Colonic mucosa (tissue), 4 donors: ENCODE results near the gene ARSI. TPM values are rescaled to one million over a fixed set of nuclear protein-coding genes. Genes with fewer than 3 reads are reported as not detected.
A peak's percentile ranks its signal among the peaks of the same experiment; 100 is the strongest.

Source experiments
- DNase-seq: peaks from one replicate; pipeline ENCODE4 v3.0.0-alpha.2; 2020
- H3K27ac ChIP-seq: fragments of 200-600 bp; one replicate; pipeline ENCODE4 v1.8.0; 2021
- H3K27me3 ChIP-seq: fragments of 200-600 bp; one replicate; pipeline ENCODE4 v1.8.0; 2021
- H3K36me3 ChIP-seq: fragments of 200-600 bp; one replicate; pipeline ENCODE4 v1.8.0; 2021
- H3K4me1 ChIP-seq: fragments of 200-600 bp; one replicate; pipeline ENCODE4 v1.8.0; 2021; ENCODE audit warnings: mild to moderate bottlenecking
- H3K4me3 ChIP-seq: fragments of 200-600 bp; one replicate; pipeline ENCODE4 v1.8.0; 2021
- H3K9ac ChIP-seq, 2 donors: one replicate each; pipeline ENCODE4 v1.7.0; 2013; ENCODE audit warnings: control low read depth in 2 of 2, low read depth in 2 of 2, low read length in 2 of 2
- H3K9me3 ChIP-seq: fragments of 200-600 bp; one replicate; pipeline ENCODE4 v1.8.0; 2021
- intact Hi-C: fragments of 100-400 bp; cut with DNase I; formaldehyde crosslinking; loops from one replicate; pipeline ENCODE4 v1.14.1; 2022
- total RNA-seq, 2 donors: library from RNA; stranded (reverse); fragmentation: NEBNext Ultra II Directional in 1 of 2; extraction: Animal tissue kit (Norgen Biotek cat#: 25700) in 1 of 2; gene quantifications; one replicate each; pipeline ENCODE4 v1.2.1, GENCODE V29; 2021
- TF ChIP-seq, protein P1 (sequence below): fragments of 200-600 bp; IDR thresholded peaks from one replicate; pipeline ENCODE4 v1.8.0; 2022; ENCODE audit warnings: antibody characterized with exemption, mild to moderate bottlenecking
- donor health status: healthy.
- donor health status: DM: no; HTN: no; CAD: no.
- donor health status: DM: no; HTN: no; CAD: no.

Gene ARSI
- total RNA-seq, 2 donors from 2014 or later = 0.17 to 0.69 TPM

DNA sequence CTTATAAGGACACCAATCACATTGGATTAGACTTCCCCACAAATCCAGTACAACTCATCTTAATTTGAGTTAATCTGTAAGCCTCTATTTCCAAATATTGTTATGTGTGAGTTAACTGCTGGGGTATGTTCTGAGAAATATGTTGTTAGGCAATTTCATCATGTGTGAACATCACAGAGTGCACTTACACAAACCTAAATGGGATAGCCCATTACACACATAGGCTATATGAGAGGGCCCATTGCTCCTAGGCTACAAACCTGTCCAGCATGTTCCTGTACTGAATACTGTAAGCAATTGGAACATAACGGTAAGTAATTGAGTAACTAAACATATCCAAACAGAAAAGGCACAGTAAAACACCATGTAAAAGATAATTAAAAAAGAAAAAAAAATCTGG is 19.1 kb upstream of the ARSI start:
- Histone ChIP-seq H3K9ac (no peak overlapping the region), H3K36me3 (no peaks in the 10 kb centered on the region), H3K9me3 (no peaks in the 10 kb centered on the region), H3K4me1 (no peaks in the 10 kb centered on the region), H3K27ac (no peak overlapping the region), H3K27me3 (no peaks in the 10 kb centered on the region), H3K4me3 (no peak overlapping the region)
- TF ChIP-seq, protein P1, sequence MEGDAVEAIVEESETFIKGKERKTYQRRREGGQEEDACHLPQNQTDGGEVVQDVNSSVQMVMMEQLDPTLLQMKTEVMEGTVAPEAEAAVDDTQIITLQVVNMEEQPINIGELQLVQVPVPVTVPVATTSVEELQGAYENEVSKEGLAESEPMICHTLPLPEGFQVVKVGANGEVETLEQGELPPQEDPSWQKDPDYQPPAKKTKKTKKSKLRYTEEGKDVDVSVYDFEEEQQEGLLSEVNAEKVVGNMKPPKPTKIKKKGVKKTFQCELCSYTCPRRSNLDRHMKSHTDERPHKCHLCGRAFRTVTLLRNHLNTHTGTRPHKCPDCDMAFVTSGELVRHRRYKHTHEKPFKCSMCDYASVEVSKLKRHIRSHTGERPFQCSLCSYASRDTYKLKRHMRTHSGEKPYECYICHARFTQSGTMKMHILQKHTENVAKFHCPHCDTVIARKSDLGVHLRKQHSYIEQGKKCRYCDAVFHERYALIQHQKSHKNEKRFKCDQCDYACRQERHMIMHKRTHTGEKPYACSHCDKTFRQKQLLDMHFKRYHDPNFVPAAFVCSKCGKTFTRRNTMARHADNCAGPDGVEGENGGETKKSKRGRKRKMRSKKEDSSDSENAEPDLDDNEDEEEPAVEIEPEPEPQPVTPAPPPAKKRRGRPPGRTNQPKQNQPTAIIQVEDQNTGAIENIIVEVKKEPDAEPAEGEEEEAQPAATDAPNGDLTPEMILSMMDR = no peak
- intact Hi-C loops = no loop called here
- no peak for DNase-seq

DNA sequence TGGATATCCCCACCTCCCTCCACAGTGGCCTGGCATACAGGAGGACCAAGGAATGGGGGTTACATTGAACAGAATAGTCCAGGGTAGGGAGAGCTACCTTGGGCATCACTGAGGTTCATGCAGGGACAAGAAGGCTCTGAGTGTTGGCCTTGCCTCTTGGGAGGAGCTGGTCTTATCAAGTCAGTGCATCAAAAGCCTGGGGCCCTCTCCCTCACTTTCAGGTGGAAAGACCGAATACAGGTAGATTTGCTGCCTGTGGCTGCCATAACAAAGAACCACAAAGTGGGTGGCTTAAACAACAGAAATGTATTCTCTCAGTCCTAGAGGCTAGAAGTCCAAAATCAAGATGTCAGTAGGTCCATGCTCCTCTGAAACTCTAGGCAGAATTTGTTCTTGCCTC is 18.5 kb upstream of the ARSI start:
- H3K4me3 ChIP-seq = no peak overlapping the region
- no peak overlapping the region for H3K27ac ChIP-seq
- H3K36me3 ChIP-seq = no peaks in the 10 kb centered on the region
- H3K27me3 ChIP-seq = no peaks in the 10 kb centered on the region
- no peaks in the 10 kb centered on the region for H3K9me3 ChIP-seq
- TF ChIP-seq, protein P1 = no peak
- H3K9ac ChIP-seq = no peak overlapping the region
- no peaks in the 10 kb centered on the region for H3K4me1 ChIP-seq
- intact Hi-C loops = no loop called here
- DNase-seq = no peak

DNA sequence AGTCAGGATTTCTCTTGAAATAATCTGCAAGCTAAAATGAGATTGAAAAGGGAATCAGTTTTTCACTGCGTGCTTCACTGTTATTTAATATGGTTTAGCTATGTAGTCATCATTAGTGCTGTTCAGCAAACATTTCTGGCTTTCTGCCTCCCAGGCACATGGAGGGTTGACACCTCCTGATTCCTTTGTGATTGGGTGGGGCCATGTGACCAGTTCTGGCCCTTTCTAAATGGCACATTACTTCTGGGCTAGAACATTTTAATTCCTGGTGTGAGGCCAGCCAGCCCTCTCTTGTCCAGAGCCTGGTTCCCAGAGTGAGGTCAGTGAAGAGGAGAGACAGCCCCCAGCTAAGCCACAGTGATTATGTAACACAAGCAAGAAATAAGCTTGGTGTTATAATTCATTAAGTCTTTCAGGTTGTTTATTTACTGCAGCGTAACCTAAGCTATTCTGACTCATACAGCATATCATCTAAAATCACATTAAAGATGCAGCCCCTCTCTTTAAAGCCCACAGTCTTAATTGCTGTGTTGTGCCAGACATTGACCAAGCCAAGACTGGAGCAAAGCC is 17.4 kb upstream of the ARSI start:
- no peaks in the 10 kb centered on the region for H3K27me3 ChIP-seq
- DNase-seq = peak; percentile 50
- no peaks in the 10 kb centered on the region for H3K4me1 ChIP-seq
- intact Hi-C loops = no loop called here
- no peaks in the 10 kb centered on the region for H3K9me3 ChIP-seq
- no peaks in the 10 kb centered on the region for H3K36me3 ChIP-seq
- H3K27ac ChIP-seq = no peak overlapping the region
- H3K4me3 ChIP-seq = no peak overlapping the region
- no peak overlapping the region for H3K9ac ChIP-seq
- TF ChIP-seq, protein P1 = no peak

DNA sequence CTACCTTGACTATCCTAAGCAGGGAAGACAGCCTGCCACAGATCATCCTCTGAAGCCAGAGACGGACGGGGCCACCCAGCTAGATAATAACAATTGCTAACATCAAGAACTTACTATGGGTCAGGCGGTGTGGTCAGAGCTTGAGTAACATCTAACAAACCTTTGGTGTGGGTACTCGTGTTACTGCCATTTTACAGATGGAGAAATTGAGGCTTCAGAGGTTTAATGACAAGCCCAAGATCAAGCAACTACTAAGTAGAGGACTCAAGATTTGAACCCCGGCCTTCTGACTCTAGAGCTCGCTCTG is 16.7 kb upstream of the ARSI start:
- no peak overlapping the region for H3K27ac ChIP-seq
- intact Hi-C loops = no loop called here
- no peaks in the 10 kb centered on the region for H3K4me1 ChIP-seq
- TF ChIP-seq, protein P1 = no peak
- no peak overlapping the region for H3K4me3 ChIP-seq
- no peak overlapping the region for H3K9ac ChIP-seq
- H3K9me3 ChIP-seq = no peaks in the 10 kb centered on the region
- no peak for DNase-seq
- no peaks in the 10 kb centered on the region for H3K36me3 ChIP-seq
- no peaks in the 10 kb centered on the region for H3K27me3 ChIP-seq

DNA sequence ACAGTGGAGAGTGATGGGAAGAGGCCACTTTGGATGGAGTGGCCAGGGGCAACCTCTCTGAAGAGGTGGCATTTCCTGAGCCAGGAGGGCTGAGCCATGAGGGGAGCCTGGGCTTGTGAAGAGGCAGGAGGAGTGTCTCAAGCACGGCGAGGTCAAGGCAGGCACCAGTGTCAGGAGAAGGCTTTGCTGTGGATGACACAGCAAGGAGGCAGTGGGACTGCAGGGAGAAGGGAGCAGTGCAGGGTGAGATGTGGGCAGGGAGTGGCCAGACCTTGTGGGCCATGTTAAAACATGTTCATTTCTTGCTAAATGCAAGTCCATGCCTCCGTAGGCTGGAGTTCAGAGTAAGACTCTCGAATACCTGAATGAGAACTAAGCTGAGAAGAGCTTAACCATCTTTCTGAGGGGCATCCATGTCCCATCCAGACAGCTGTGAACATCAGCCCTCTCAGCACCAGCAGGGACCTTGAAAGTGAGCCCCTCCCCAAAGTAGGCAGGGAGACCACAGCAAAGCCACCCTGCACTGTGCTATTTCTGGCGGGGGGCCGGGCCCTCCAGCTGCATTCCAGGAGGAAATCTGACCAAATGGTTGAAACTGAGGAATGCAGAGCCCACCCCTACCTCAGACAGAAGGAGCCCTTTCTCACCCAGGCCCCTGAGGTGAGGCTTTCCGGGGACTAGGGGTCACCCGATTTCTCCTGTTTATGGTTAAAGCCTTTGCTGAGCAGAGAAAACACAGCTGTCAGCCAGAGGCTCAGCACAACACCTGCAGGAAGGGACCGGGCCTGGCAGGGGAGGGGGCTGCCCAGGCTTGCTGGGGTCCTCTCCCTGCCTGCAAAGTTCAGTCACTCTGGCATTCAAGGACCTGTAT is 16.1 kb upstream of the ARSI start:
- Histone ChIP-seq H3K9ac (no peak overlapping the region), H3K27ac (no peak overlapping the region), H3K9me3 (no peaks in the 10 kb centered on the region), H3K4me1 (no peaks in the 10 kb centered on the region), H3K4me3 (no peak overlapping the region), H3K36me3 (no peaks in the 10 kb centered on the region), H3K27me3 (no peaks in the 10 kb centered on the region)
- no peak for DNase-seq
- intact Hi-C loops = no loop called here
- TF ChIP-seq, protein P1 = no peak
